CD14-positive monocyte (primary cell): ENCODE data around the gene GLIPR1. TPM values are rescaled to one million over a fixed set of nuclear protein-coding genes. Genes with fewer than 3 reads are reported as not detected.

Source experiments
- DNase-seq, 3 donors: peaks; one replicate each; pipeline ENCODE4 v3.0.0-alpha.2; 2011 to 2022
- H2AFZ ChIP-seq: 2 replicates; pipeline ENCODE4 v1.6.0; 2012; ENCODE audit warnings: mild to moderate bottlenecking, low read depth, low read length, inconsistent platforms; ENCODE audit not compliant: insufficient read depth, poor library complexity, severe bottlenecking
- H3K27ac ChIP-seq, 2 donors: 1 replicate in 1 of 2; 2 replicates in 1 of 2; pipeline ENCODE4 v1.5.1; 2012 to 2013; ENCODE audit warnings: low read length in 2 of 2, control low read depth in 1 of 2, inconsistent platforms in 1 of 2, low read depth in 1 of 2, mild to moderate bottlenecking in 1 of 2
- H3K27me3 ChIP-seq, 2 donors: one replicate each; pipeline versions ENCODE4 v1.6.0 to v1.6.1; 2011 to 2013; ENCODE audit warnings: low read length in 2 of 2; ENCODE audit not compliant: control insufficient read depth in 2 of 2, insufficient read depth in 2 of 2
- H3K36me3 ChIP-seq, 2 donors: replicated peaks in 1 of 2; 1 replicate in 1 of 2; 2 replicates in 1 of 2; pipeline versions ENCODE4 v1.5.1 to v1.6.1; 2012 to 2013; ENCODE audit warnings: low read length in 2 of 2, control low read depth in 1 of 2, inconsistent platforms in 1 of 2, mild to moderate bottlenecking in 1 of 2; ENCODE audit not compliant: insufficient read depth in 2 of 2, control insufficient read depth in 1 of 2
- H3K4me1 ChIP-seq, 2 donors: 1 replicate in 1 of 2; 2 replicates in 1 of 2; pipeline versions ENCODE4 v1.5.1 to v1.6.1; 2012 to 2013; ENCODE audit warnings: low read length in 2 of 2, control low read depth in 1 of 2, inconsistent platforms in 1 of 2, mild to moderate bottlenecking in 1 of 2, moderate library complexity in 1 of 2; ENCODE audit not compliant: insufficient read depth in 2 of 2, control insufficient read depth in 1 of 2
- H3K4me2 ChIP-seq: replicated peaks from 2 replicates; pipeline ENCODE3; 2012; ENCODE audit warnings: low read length, moderate library complexity, mild to moderate bottlenecking; ENCODE audit not compliant: poor library complexity, severe bottlenecking; ENCODE audit errors: extremely low read depth
- H3K4me3 ChIP-seq, 3 experiments: fragments of 200-600 bp in 1 of 3; sonication (generic) in 1 of 3; replicated peaks in 1 of 3; 1 replicate in 2 of 3; 2 replicates in 1 of 3; pipeline ENCODE4 v1.5.1; 2011 to 2013; ENCODE audit warnings: low read length in 3 of 3, mild to moderate bottlenecking in 3 of 3, control low read depth in 2 of 3, low read depth in 2 of 3, inconsistent platforms in 1 of 3, moderate library complexity in 1 of 3
- H3K79me2 ChIP-seq: 2 replicates; pipeline ENCODE4 v1.6.0; 2012; ENCODE audit warnings: mild to moderate bottlenecking, control low read depth, inconsistent platforms, low read length, moderate library complexity; ENCODE audit not compliant: insufficient read depth
- H3K9ac ChIP-seq: 2 replicates; pipeline ENCODE4 v1.6.0; 2017; ENCODE audit warnings: low read length, mild to moderate bottlenecking; ENCODE audit not compliant: insufficient read depth, poor library complexity, severe bottlenecking
- H3K9me3 ChIP-seq, 2 donors: replicated peaks in 1 of 2; 1 replicate in 1 of 2; 2 replicates in 1 of 2; pipeline versions ENCODE4 v1.5.1 to v1.6.1; 2012 to 2013; ENCODE audit warnings: low read length in 2 of 2, control low read depth in 1 of 2; ENCODE audit not compliant: control insufficient read depth in 1 of 2, insufficient read depth in 1 of 2
- H4K20me1 ChIP-seq: 2 replicates; pipeline ENCODE4 v1.6.0; 2012; ENCODE audit warnings: mild to moderate bottlenecking, low read length, control low read depth, moderate library complexity; ENCODE audit not compliant: insufficient read depth
- H3K27ac Mint-ChIP-seq, 7 donors: one replicate each; pipeline ENCODE4 v1.8.0; 2020; ENCODE audit warnings: mild to moderate bottlenecking in 7 of 7, mixed read lengths in 7 of 7, moderate library complexity in 6 of 7, inconsistent platforms in 2 of 7
- H3K27me3 Mint-ChIP-seq, 3 donors: one replicate each; pipeline ENCODE4 v1.8.0; 2021 to 2022; ENCODE audit warnings: low read depth in 3 of 3, mild to moderate bottlenecking in 3 of 3, mixed read lengths in 3 of 3, moderate library complexity in 3 of 3, inconsistent platforms in 1 of 3
- H3K36me3 Mint-ChIP-seq, 2 donors: one replicate each; pipeline ENCODE4 v1.8.0; 2020; ENCODE audit warnings: mixed read lengths in 2 of 2, inconsistent platforms in 1 of 2, mild to moderate bottlenecking in 1 of 2
- H3K4me1 Mint-ChIP-seq: one replicate; pipeline ENCODE4 v1.8.0; 2020; ENCODE audit warnings: mild to moderate bottlenecking, mixed read lengths
- H3K4me3 Mint-ChIP-seq, 2 donors: one replicate each; pipeline ENCODE4 v1.8.0; 2020; ENCODE audit warnings: mild to moderate bottlenecking in 2 of 2, mixed read lengths in 2 of 2, moderate library complexity in 1 of 2
- H3K9me3 Mint-ChIP-seq, 7 donors: one replicate each; pipeline ENCODE4 v1.8.0; 2020 to 2022; ENCODE audit warnings: mixed read lengths in 7 of 7, mild to moderate bottlenecking in 6 of 7, moderate library complexity in 6 of 7, inconsistent platforms in 2 of 7
- WGBS: methylation state at CpG from one replicate; pipeline ENCODE4 v1.1.5; 2013; ENCODE audit warnings: missing lambda C conversion rate; ENCODE audit not compliant: insufficient coverage; 5-methylcytosine and 5-hydroxymethylcytosine counted together
- intact Hi-C, 2 donors: fragments of 100-400 bp; cut with micrococcal nuclease; formaldehyde crosslinking; loops; one replicate each; pipeline versions ENCODE4 v1.15.0 to v1.15.1; 2023
- polyA plus RNA-seq, 3 donors: library from polyadenylated mRNA; depleted of rRNA in 1 of 3; unstranded in 2 of 3; stranded (reverse) in 1 of 3; fragments of 300-500 nt in 2 of 3; fragments of >200 nt in 1 of 3; fragmentation: Illumina TruSeq in 2 of 3; gene quantifications; 1 replicate in 2 of 3; 2 replicates in 1 of 3; pipeline ENCODE4 v1.2.3, GENCODE V29; 2012 to 2021
- TF ChIP-seq, protein P1 (sequence below): fragments of 200-600 bp; IDR thresholded peaks from one replicate; pipeline ENCODE4 v1.8.0; 2022; ENCODE audit warnings: antibody characterized with exemption, mild to moderate bottlenecking

Gene GLIPR1
- polyA plus RNA-seq, 3 donors, result 200 to 794 (median 687) TPM

DNA sequence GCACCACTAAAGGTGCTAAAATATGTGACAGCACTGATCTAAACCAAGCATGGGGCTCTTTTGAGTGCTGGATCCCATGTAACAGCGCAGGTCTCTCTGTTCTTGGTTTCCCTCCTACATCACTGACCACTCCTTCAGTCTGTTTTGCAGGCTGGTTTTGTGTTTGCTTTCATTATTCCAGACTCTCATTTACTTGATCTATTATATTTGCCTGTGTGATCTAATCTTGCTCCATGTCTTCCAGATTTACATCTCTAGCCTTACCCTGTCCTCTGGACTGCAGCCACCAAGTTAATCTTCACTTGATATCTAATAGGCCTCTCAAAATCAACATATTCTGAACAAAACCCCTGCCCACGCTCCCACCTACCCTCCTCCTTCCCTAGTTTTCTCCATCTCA, 8.6 kb downstream of the GLIPR1 start:
- intact Hi-C loops, result loop anchor here (5.0 to 10.0 kb wide), 3 partner anchors 47 to 546 kb away; partner anchors contain the start of genes CAPS2 (in 2 of the 2), GLIPR1L1 (in 2 of the 2) and PHLDA1 (in 1 of the 2)
- H3K79me2 ChIP-seq, result peaks cover 100% of the 10 kb centered on the region
- H3K27ac ChIP-seq, result peak overlapping the region in 1 of 2 donors; percentile 51

DNA sequence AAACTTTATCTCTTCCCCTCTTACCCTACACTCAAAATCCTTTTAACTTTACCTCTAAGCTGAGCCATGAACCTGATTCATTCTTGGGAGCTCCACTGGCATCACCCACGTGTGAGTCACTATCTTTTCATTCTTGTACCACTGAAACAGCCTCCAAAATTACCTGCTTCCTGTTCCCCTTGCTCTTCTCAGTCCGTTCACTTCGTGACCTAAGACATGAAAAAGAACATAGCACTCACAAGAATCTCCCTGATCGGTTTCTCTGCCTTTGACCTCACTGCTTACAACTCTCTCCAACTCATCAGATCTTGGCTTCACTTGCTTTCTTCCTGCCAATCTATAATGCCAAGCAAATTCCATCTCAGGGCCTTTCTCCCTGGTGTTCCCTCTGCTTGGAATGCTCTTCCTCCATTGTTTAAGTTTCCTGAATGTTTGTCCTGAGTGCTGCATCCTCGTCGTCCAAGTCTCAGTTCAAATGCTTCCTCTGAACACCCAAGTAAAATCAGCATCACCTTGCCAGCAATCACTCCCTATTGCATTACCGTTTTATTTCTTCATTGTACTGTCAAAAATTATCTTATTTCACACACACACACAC, 9.2 kb downstream of the GLIPR1 start:
- Histone ChIP-seq H3K36me3 (peaks cover 90 to 98% of the 10 kb centered on the region in 2 donors), H4K20me1 (peaks cover 98% of the 10 kb centered on the region), H3K9ac (no peak overlapping the region), H3K4me1 (peaks cover 18 to 55% of the 10 kb centered on the region in 2 donors), H3K27ac (peak overlapping the region in 1 of 2 donors; percentile 51), H2AFZ (no peak overlapping the region), H3K4me3 (no peak overlapping the region), H3K4me2 (no peak overlapping the region), H3K27me3 (no peaks in the 10 kb centered on the region), H3K9me3 (no peaks in the 10 kb centered on the region), H3K79me2 (peaks cover 100% of the 10 kb centered on the region)
- 71% methylated on average over 7 of the region's 7 CpGs for WGBS
- TF ChIP-seq, protein P1, sequence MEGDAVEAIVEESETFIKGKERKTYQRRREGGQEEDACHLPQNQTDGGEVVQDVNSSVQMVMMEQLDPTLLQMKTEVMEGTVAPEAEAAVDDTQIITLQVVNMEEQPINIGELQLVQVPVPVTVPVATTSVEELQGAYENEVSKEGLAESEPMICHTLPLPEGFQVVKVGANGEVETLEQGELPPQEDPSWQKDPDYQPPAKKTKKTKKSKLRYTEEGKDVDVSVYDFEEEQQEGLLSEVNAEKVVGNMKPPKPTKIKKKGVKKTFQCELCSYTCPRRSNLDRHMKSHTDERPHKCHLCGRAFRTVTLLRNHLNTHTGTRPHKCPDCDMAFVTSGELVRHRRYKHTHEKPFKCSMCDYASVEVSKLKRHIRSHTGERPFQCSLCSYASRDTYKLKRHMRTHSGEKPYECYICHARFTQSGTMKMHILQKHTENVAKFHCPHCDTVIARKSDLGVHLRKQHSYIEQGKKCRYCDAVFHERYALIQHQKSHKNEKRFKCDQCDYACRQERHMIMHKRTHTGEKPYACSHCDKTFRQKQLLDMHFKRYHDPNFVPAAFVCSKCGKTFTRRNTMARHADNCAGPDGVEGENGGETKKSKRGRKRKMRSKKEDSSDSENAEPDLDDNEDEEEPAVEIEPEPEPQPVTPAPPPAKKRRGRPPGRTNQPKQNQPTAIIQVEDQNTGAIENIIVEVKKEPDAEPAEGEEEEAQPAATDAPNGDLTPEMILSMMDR, result no peak
- peak in 1 of 3 donors; percentile 32 for DNase-seq
- Mint-ChIP-seq H3K27me3 (no peaks in the 10 kb centered on the region), H3K4me1 (peaks cover 51% of the 10 kb centered on the region), H3K4me3 (no peak overlapping the region), H3K9me3 (no peaks in the 10 kb centered on the region), H3K27ac (peak overlapping the region; percentile 6 to 65 (median 31)), H3K36me3 (peaks cover 75 to 90% of the 10 kb centered on the region in 2 donors)
- intact Hi-C loops, result loop anchor here (5.0 to 10.0 kb wide), 3 partner anchors 47 to 545 kb away; partner anchors contain the start of genes CAPS2 (in 2 of the 2), GLIPR1L1 (in 2 of the 2) and PHLDA1 (in 1 of the 2)

More for the DNA sequence above, 8.6 kb downstream of the GLIPR1 start:
- Histone ChIP-seq H3K4me3 (no peak overlapping the region), H3K9ac (no peak overlapping the region), H3K4me1 (peaks cover 23 to 60% of the 10 kb centered on the region in 2 donors), H3K4me2 (no peak overlapping the region), H3K9me3 (no peaks in the 10 kb centered on the region), H2AFZ (no peak overlapping the region), H4K20me1 (peaks cover 98% of the 10 kb centered on the region), H3K36me3 (peaks cover 87 to 98% of the 10 kb centered on the region in 2 donors), H3K27me3 (no peaks in the 10 kb centered on the region)
- WGBS, result 100% methylated on average over 1 of the region's 2 CpGs
- TF ChIP-seq, protein P1, result no peak
- no peak for DNase-seq
- Mint-ChIP-seq H3K9me3 (no peaks in the 10 kb centered on the region), H3K27me3 (no peaks in the 10 kb centered on the region), H3K36me3 (peaks cover 75 to 91% of the 10 kb centered on the region in 2 donors), H3K4me3 (no peak overlapping the region), H3K4me1 (peaks cover 56% of the 10 kb centered on the region), H3K27ac (peak overlapping the region in 5 of 7 donors; percentile 6 to 65 (median 54))
